Osteocyte (in vitro differentiated cells): ENCODE measurements around the gene PDCD2L. TPM values are rescaled to one million over a fixed set of nuclear protein-coding genes. Genes with fewer than 3 reads are reported as not detected.
"Not testable (repeated sequence)": the region's sequence is repeated elsewhere in the genome, so short reads cannot be mapped to it uniquely, and the experiment has no call there.

Experiments used
- DNase-seq: peaks from one replicate; pipeline ENCODE4 v3.0.0; 2021; ENCODE audit warnings: mixed read lengths; ENCODE audit not compliant: unreplicated experiment; ENCODE audit errors: extremely low spot score
- H3K27ac Mint-ChIP-seq: one replicate; pipeline ENCODE4 v1.8.0; 2021; ENCODE audit warnings: mild to moderate bottlenecking, mixed read lengths; ENCODE audit not compliant: unreplicated experiment
- H3K27me3 Mint-ChIP-seq: one replicate; pipeline ENCODE4 v1.8.0; 2021; ENCODE audit warnings: mixed read lengths; ENCODE audit not compliant: unreplicated experiment
- H3K36me3 Mint-ChIP-seq: one replicate; pipeline ENCODE4 v1.8.0; 2021; ENCODE audit warnings: mixed read lengths; ENCODE audit not compliant: unreplicated experiment
- H3K4me1 Mint-ChIP-seq: one replicate; pipeline ENCODE4 v1.8.0; 2021; ENCODE audit warnings: mixed read lengths; ENCODE audit not compliant: unreplicated experiment
- H3K4me3 Mint-ChIP-seq: one replicate; pipeline ENCODE4 v1.8.0; 2021; ENCODE audit warnings: mild to moderate bottlenecking, moderate library complexity, mixed read lengths; ENCODE audit not compliant: unreplicated experiment
- H3K9me3 Mint-ChIP-seq: one replicate; pipeline ENCODE4 v1.8.0; 2021; ENCODE audit warnings: mixed read lengths; ENCODE audit not compliant: unreplicated experiment
- CTCF ChIP-seq: fragments of 200-600 bp; sonication (generic); IDR thresholded peaks from 2 replicates; pipeline ENCODE4 v1.5.0; 2021; ENCODE audit warnings: antibody characterized with exemption, mild to moderate bottlenecking, moderate library complexity
- total RNA-seq: library from RNA; stranded (reverse); gene quantifications from 2 replicates; pipeline ENCODE4 v1.2.1, GENCODE V29; 2021

Gene PDCD2L
- total RNA-seq, 1 donor from 2014 or later, result 11.1 TPM

- Mint-ChIP-seq H3K27ac (no peak overlapping the region), H3K9me3 (no peaks in the 10 kb centered on the region), H3K4me1 (peaks cover 20% of the 10 kb centered on the region), H3K4me3 (no peak overlapping the region), H3K27me3 (no peaks in the 10 kb centered on the region), H3K36me3 (peaks cover 19% of the 10 kb centered on the region)
- DNase-seq, result no peak
- TF ChIP-seq CTCF, result no peak
These were observed 36.6 kb upstream of the PDCD2L start for GRCh38 chr19:34367624-34367957.

GRCh38 chr19:34368338-34368737, 35.9 kb upstream of the PDCD2L start:
- no peak overlapping the region for H3K4me3 Mint-ChIP-seq
- no peak for TF ChIP-seq CTCF
- H3K9me3 Mint-ChIP-seq, result no peaks in the 10 kb centered on the region
- H3K27ac Mint-ChIP-seq, result no peak overlapping the region
- H3K36me3 Mint-ChIP-seq, result peaks cover 19% of the 10 kb centered on the region
- H3K4me1 Mint-ChIP-seq, result peaks cover 20% of the 10 kb centered on the region
- H3K27me3 Mint-ChIP-seq, result no peaks in the 10 kb centered on the region
- DNase-seq, result no peak

- not testable (repeated sequence) for H3K27ac Mint-ChIP-seq, H3K9me3 Mint-ChIP-seq, H3K27me3 Mint-ChIP-seq, DNase-seq, H3K4me3 Mint-ChIP-seq
- H3K4me1 Mint-ChIP-seq, result peaks cover 20% of the 10 kb centered on the region
- peaks cover 24% of the 10 kb centered on the region for H3K36me3 Mint-ChIP-seq
These were observed 35.0 kb upstream of the PDCD2L start for GRCh38 chr19:34369166-34369565.

GRCh38 chr19:34370117-34370516, 34.1 kb upstream of the PDCD2L start:
- DNase-seq, result no peak
- TF ChIP-seq CTCF, result no peak
- no peaks in the 10 kb centered on the region for H3K27me3 Mint-ChIP-seq
- H3K36me3 Mint-ChIP-seq, result peaks cover 29% of the 10 kb centered on the region
- H3K4me1 Mint-ChIP-seq, result peaks cover 16% of the 10 kb centered on the region
- H3K27ac Mint-ChIP-seq, result no peak overlapping the region
- no peak overlapping the region for H3K4me3 Mint-ChIP-seq
- H3K9me3 Mint-ChIP-seq, result no peaks in the 10 kb centered on the region

- Mint-ChIP-seq H3K27ac (no peak overlapping the region), H3K4me1 (peaks cover 11% of the 10 kb centered on the region), H3K4me3 (no peak overlapping the region), H3K9me3 (no peaks in the 10 kb centered on the region), H3K36me3 (peaks cover 31% of the 10 kb centered on the region), H3K27me3 (no peaks in the 10 kb centered on the region)
- TF ChIP-seq CTCF, result no peak
- no peak for DNase-seq
These were observed 33.2 kb upstream of the PDCD2L start for GRCh38 chr19:34370983-34371382.
